Fibroblast of lung (primary cell): ENCODE results near the gene MAPKAPK3. TPM values are rescaled to one million over a fixed set of nuclear protein-coding genes. Genes with fewer than 3 reads are reported as not detected.

ENCODE experiments used
- DNase-seq, 2 donors: peaks; one replicate each; pipeline versions ENCODE4 v3.0.0 to v3.0.0-alpha.2; 2010; ENCODE audit warnings: low read depth in 2 of 2
- H2AFZ ChIP-seq: 2 replicates; pipeline ENCODE4 v1.5.1; 2012; ENCODE audit warnings: low read length, control low read depth, inconsistent platforms
- H3K27ac ChIP-seq: 2 replicates; pipeline ENCODE4 v1.5.1; 2011; ENCODE audit warnings: low read length, control low read depth; ENCODE audit not compliant: insufficient read depth
- H3K27me3 ChIP-seq: 2 replicates; pipeline ENCODE4 v1.5.1; 2011; ENCODE audit warnings: mild to moderate bottlenecking, low read length; ENCODE audit not compliant: control insufficient read depth, insufficient read depth
- H3K36me3 ChIP-seq: 2 replicates; pipeline ENCODE4 v1.5.1; 2011; ENCODE audit warnings: low read length; ENCODE audit not compliant: control insufficient read depth, insufficient read depth
- H3K4me1 ChIP-seq: 2 replicates; pipeline ENCODE4 v1.5.1; 2011; ENCODE audit warnings: low read length; ENCODE audit not compliant: control insufficient read depth, insufficient read depth; ENCODE audit errors: extremely low read depth
- H3K4me2 ChIP-seq: 2 replicates; pipeline ENCODE4 v1.5.1; 2011; ENCODE audit warnings: low read length, control low read depth; ENCODE audit not compliant: insufficient read depth; ENCODE audit errors: extremely low read depth
- H3K4me3 ChIP-seq, 4 experiments: fragments of 200-600 bp in 1 of 4; sonication (generic) in 1 of 4; replicated peaks in 1 of 4; 2 replicates each; pipeline ENCODE4 v1.5.1; 2011 to 2016; ENCODE audit warnings: low read length in 4 of 4, low read depth in 3 of 4, mild to moderate bottlenecking in 3 of 4, control low read depth in 2 of 4, inconsistent platforms in 1 of 4, mixed read lengths in 1 of 4; ENCODE audit not compliant: insufficient read depth in 1 of 4; ENCODE audit errors: control extremely low read depth in 1 of 4
- H3K79me2 ChIP-seq: 2 replicates; pipeline ENCODE4 v1.5.1; 2012; ENCODE audit warnings: mild to moderate bottlenecking, low read length, inconsistent platforms; ENCODE audit not compliant: control insufficient read depth, insufficient read depth
- H3K9ac ChIP-seq: 2 replicates; pipeline ENCODE4 v1.5.1; 2011; ENCODE audit warnings: mild to moderate bottlenecking, low read length, control low read depth; ENCODE audit not compliant: insufficient read depth
- H3K9me3 ChIP-seq: 2 replicates; pipeline ENCODE4 v1.5.1; 2012; ENCODE audit warnings: low read depth, low read length; ENCODE audit not compliant: control insufficient read depth, insufficient read depth
- H4K20me1 ChIP-seq: 2 replicates; pipeline ENCODE4 v1.5.1; 2011; ENCODE audit warnings: low read length; ENCODE audit not compliant: control insufficient read depth, insufficient read depth; ENCODE audit errors: extremely low read depth
- CTCF ChIP-seq, 2 donors: IDR thresholded peaks in 1 of 2; conservative IDR thresholded peaks in 1 of 2; 1 replicate in 1 of 2; 2 replicates in 1 of 2; pipeline ENCODE4 v1.5.1; 2011 to 2012; ENCODE audit warnings: low read length in 2 of 2, control low read depth in 1 of 2, inconsistent platforms in 1 of 2, low read depth in 1 of 2, mild to moderate bottlenecking in 1 of 2
- EZH2 ChIP-seq: IDR thresholded peaks from 2 replicates; pipeline ENCODE4 v1.5.1; 2012; ENCODE audit warnings: low read length, control low read depth, mild to moderate bottlenecking; ENCODE audit errors: missing control alignments
- polyA plus RNA-seq, 2 donors: library from polyadenylated mRNA; depleted of rRNA in 1 of 2; stranded (reverse) in 1 of 2; unstranded in 1 of 2; fragments of >200 nt; gene quantifications; 2 replicates each; pipeline ENCODE4 v1.2.1, GENCODE V29; 2011 to 2012; ENCODE audit warnings: missing spikeins in 1 of 2
- total RNA-seq: library from RNA; depleted of rRNA; stranded (reverse); fragments of >200 nt; gene quantifications from 2 replicates; pipeline ENCODE4 v1.2.1, GENCODE V29; 2014

MAPKAPK3 gene
- total and polyA plus RNA-seq, 2 donors (not counting 1 experiment from before 2014, with no cell fraction given), result 34.3 to 38.4 TPM

GRCh38 chr3:50657407-50657806 lies 40.5 kb downstream of the MAPKAPK3 start:
- H3K79me2 ChIP-seq, result no peaks in the 10 kb centered on the region
- H3K4me1 ChIP-seq, result no peaks in the 10 kb centered on the region
- H3K27me3 ChIP-seq, result no peaks in the 10 kb centered on the region
- H3K4me2 ChIP-seq, result no peak overlapping the region
- H3K4me3 ChIP-seq, result no peak overlapping the region
- TF ChIP-seq CTCF (conservative IDR thresholded peaks at IDR 0.05 in 1 of 2, IDR thresholded peaks at IDR 0.05 in 1 of 2; ENCODE audit: low read depth in 1 of 2, low read length in 2 of 2), result no peak
- TF ChIP-seq EZH2, result no peak
- DNase-seq, result no peak
- H2AFZ ChIP-seq, result no peak overlapping the region
- H3K36me3 ChIP-seq, result no peaks in the 10 kb centered on the region
- no peaks in the 10 kb centered on the region for H3K9me3 ChIP-seq
- H3K9ac ChIP-seq, result no peak overlapping the region
- no peaks in the 10 kb centered on the region for H4K20me1 ChIP-seq
- no peak overlapping the region for H3K27ac ChIP-seq

DNA sequence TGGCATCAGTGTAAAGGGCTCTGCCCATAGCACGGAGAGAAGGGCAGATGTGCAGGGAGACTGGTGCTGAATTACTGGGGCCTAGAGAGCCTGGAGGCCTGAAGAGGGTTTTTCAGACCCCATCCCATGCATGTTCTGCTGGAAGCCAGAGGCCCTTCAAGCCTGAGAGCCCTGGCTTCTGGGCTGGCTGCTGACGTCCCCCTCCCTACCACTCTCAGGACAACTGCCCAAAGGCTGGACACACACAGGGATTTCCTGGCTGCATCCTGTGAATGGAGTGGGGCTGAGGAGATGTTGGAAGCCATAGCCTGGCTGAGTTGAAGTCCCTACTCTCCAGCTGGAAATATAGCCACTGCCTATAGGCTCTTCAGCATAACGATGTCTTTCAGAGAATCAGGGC lies 40.9 kb downstream of the MAPKAPK3 start:
- Histone ChIP-seq H3K9ac (no peak overlapping the region), H4K20me1 (no peaks in the 10 kb centered on the region), H3K9me3 (no peaks in the 10 kb centered on the region), H2AFZ (no peak overlapping the region), H3K36me3 (no peaks in the 10 kb centered on the region), H3K4me1 (no peaks in the 10 kb centered on the region), H3K4me3 (no peak overlapping the region), H3K27ac (no peak overlapping the region), H3K27me3 (no peaks in the 10 kb centered on the region), H3K4me2 (no peak overlapping the region), H3K79me2 (no peaks in the 10 kb centered on the region)
- DNase-seq, result no peak
- TF ChIP-seq CTCF (conservative IDR thresholded peaks at IDR 0.05 in 1 of 2, IDR thresholded peaks at IDR 0.05 in 1 of 2; ENCODE audit: low read depth in 1 of 2, low read length in 2 of 2) (no peak), EZH2 (no peak)

DNA sequence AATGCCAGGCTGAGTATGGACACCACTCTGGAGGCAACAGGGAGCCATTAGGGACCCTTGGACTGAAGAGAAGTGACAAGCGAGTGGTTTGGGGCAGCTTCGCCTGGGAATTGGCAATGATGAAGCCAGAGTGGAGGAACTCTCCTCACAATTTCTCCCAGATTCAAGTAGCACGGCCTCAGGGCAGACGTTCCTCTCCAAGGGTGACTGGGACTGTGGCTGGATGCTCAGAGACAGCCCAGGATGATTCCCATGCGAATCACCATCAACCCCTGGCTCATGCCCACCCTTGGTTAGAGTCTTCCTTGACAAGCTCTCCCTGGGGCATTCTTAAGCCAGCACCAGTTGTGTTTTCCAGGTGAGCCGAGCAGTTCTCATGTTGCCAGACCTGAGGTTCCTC lies 41.5 kb downstream of the MAPKAPK3 start:
- DNase-seq, result no peak
- H3K27ac ChIP-seq, result no peak overlapping the region
- no peaks in the 10 kb centered on the region for H4K20me1 ChIP-seq
- H3K27me3 ChIP-seq, result no peaks in the 10 kb centered on the region
- H3K4me2 ChIP-seq, result no peak overlapping the region
- H3K79me2 ChIP-seq, result no peaks in the 10 kb centered on the region
- H3K9me3 ChIP-seq, result no peaks in the 10 kb centered on the region
- no peak overlapping the region for H3K9ac ChIP-seq
- no peak overlapping the region for H3K4me3 ChIP-seq
- no peak overlapping the region for H2AFZ ChIP-seq
- H3K4me1 ChIP-seq, result no peaks in the 10 kb centered on the region
- H3K36me3 ChIP-seq, result no peaks in the 10 kb centered on the region
- TF ChIP-seq EZH2 (no peak), CTCF (conservative IDR thresholded peaks at IDR 0.05 in 1 of 2, IDR thresholded peaks at IDR 0.05 in 1 of 2; ENCODE audit: low read depth in 1 of 2, low read length in 2 of 2) (no peak)
